Uterus (tissue), 4 donors: ENCODE data around the gene NEK6. TPM values are rescaled to one million over a fixed set of nuclear protein-coding genes. Genes with fewer than 3 reads are reported as not detected.

Source experiments
- DNase-seq, 2 donors: peaks; one replicate each; pipeline ENCODE4 v3.0.0-alpha.2; 2019 to 2020
- H3K27ac ChIP-seq, 2 donors: fragments of 200-600 bp; sonication (generic); 1 replicate in 1 of 2; 2 replicates in 1 of 2; pipeline ENCODE4 v1.5.1; 2016 to 2018
- H3K27me3 ChIP-seq, 2 donors: fragments of 200-600 bp; sonication (generic); one replicate each; pipeline ENCODE4 v1.5.1; 2018 to 2019; ENCODE audit warnings: control low read depth in 1 of 2
- H3K36me3 ChIP-seq, 2 donors: fragments of 200-600 bp; sonication (generic); one replicate each; pipeline ENCODE4 v1.5.1; 2019; ENCODE audit warnings: control low read depth in 1 of 2
- H3K4me1 ChIP-seq, 2 donors: fragments of 200-600 bp; sonication (generic); one replicate each; pipeline ENCODE4 v1.5.1; 2018 to 2019; ENCODE audit warnings: control low read depth in 1 of 2
- H3K4me3 ChIP-seq, 2 donors: fragments of 200-600 bp; sonication (generic); 1 replicate in 1 of 2; 2 replicates in 1 of 2; pipeline ENCODE4 v1.5.1; 2018 to 2019; ENCODE audit warnings: mild to moderate bottlenecking in 1 of 2
- H3K9me3 ChIP-seq, 2 donors: fragments of 200-600 bp; sonication (generic); one replicate each; pipeline ENCODE4 v1.5.1; 2019; ENCODE audit warnings: control low read depth in 1 of 2
- POLR2A ChIP-seq, 2 donors: fragments of 450-650 bp; IDR thresholded peaks; one replicate each; pipeline ENCODE4 v1.6.1; 2016; ENCODE audit warnings: antibody characterized with exemption in 2 of 2, mild to moderate bottlenecking in 1 of 2, moderate library complexity in 1 of 2
- intact Hi-C: fragments of 100-400 bp; cut with DNase I; formaldehyde crosslinking; loops from one replicate; pipeline ENCODE4 v1.15.1; 2023; ENCODE audit warnings: low total_unique reads
- total RNA-seq, 4 donors: library from RNA; depleted of rRNA in 3 of 4; stranded (reverse); fragments of >200 nt in 3 of 4; gene quantifications; one replicate each; pipeline versions ENCODE4 v1.1.0 to v1.2.4, GENCODE V29; 2014 to 2023
- TF ChIP-seq, protein P1 (sequence below), 4 experiments: fragments of 200-600 bp in 2 of 4; fragments of 450-650 bp in 2 of 4; sonication (generic) in 2 of 4; IDR thresholded peaks; one replicate each; pipeline ENCODE4 v1.5.1; 2016 to 2019; ENCODE audit warnings: antibody characterized with exemption in 4 of 4, mild to moderate bottlenecking in 2 of 4, moderate library complexity in 1 of 4
- donor health status: DM: yes; HTN: yes; CAD: no.

NEK6 gene
- total RNA-seq, 4 donors from 2014 or later, result 6.1 to 38.5 (median 34.7) TPM

DNA sequence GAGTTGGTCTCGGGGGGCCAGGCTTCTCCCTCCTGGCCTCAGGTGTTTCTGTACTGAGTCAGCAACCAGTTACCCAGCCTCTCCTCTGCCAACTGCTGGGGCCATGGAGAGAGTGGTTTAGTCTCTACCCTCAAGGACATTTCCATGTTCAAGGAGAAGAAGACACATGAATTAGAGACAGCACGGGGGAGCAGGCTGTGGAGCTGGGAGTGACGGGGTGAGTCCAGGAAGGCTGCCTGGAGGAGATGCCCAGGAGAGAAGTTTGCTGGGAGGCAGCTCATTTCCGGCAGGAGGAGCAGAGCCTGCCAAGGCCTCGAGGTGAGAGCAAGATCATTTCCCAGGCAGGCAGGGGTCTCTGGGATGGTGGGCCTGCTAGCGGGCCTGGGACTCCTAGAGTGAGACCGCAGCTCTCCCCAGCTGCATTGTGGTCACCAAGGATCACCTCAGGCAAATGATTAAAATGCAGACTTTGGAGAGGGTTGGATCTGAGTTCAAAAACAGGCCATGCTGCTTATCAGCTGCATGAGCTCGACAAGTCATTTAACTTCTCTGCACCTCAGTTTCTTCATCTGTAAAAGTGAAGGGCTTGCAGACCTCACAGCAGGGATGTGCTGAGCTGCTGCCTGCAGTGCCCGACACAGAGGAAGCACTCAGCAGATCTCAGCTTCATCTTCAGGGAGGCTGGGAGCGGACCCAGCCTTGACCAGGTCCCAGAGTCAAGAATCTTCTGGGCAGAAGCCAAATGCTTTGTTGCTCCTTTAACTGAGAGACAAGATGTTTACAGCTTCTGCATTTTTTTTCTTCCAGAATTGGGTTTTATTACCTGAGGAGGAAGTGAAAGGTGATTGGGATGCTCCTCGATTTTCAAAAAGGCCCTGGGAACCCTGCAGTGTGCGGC is 35.2 kb downstream of the NEK6 start:
- Histone ChIP-seq H3K4me3 (no peak overlapping the region), H3K27me3 (no peaks in the 10 kb centered on the region), H3K27ac (peak overlapping the region in 1 of 2 donors; percentile 25), H3K4me1 (peaks cover 0 to 13% of the 10 kb centered on the region in 2 donors), H3K36me3 (no peaks in the 10 kb centered on the region), H3K9me3 (no peaks in the 10 kb centered on the region)
- TF ChIP-seq POLR2A (IDR thresholded peaks at IDR 0.05), result no peak
- TF ChIP-seq, protein P1, sequence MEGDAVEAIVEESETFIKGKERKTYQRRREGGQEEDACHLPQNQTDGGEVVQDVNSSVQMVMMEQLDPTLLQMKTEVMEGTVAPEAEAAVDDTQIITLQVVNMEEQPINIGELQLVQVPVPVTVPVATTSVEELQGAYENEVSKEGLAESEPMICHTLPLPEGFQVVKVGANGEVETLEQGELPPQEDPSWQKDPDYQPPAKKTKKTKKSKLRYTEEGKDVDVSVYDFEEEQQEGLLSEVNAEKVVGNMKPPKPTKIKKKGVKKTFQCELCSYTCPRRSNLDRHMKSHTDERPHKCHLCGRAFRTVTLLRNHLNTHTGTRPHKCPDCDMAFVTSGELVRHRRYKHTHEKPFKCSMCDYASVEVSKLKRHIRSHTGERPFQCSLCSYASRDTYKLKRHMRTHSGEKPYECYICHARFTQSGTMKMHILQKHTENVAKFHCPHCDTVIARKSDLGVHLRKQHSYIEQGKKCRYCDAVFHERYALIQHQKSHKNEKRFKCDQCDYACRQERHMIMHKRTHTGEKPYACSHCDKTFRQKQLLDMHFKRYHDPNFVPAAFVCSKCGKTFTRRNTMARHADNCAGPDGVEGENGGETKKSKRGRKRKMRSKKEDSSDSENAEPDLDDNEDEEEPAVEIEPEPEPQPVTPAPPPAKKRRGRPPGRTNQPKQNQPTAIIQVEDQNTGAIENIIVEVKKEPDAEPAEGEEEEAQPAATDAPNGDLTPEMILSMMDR (IDR thresholded peaks at IDR 0.05), result no peak
- DNase-seq, result no peak
- intact Hi-C loops, result no loop called here

DNA sequence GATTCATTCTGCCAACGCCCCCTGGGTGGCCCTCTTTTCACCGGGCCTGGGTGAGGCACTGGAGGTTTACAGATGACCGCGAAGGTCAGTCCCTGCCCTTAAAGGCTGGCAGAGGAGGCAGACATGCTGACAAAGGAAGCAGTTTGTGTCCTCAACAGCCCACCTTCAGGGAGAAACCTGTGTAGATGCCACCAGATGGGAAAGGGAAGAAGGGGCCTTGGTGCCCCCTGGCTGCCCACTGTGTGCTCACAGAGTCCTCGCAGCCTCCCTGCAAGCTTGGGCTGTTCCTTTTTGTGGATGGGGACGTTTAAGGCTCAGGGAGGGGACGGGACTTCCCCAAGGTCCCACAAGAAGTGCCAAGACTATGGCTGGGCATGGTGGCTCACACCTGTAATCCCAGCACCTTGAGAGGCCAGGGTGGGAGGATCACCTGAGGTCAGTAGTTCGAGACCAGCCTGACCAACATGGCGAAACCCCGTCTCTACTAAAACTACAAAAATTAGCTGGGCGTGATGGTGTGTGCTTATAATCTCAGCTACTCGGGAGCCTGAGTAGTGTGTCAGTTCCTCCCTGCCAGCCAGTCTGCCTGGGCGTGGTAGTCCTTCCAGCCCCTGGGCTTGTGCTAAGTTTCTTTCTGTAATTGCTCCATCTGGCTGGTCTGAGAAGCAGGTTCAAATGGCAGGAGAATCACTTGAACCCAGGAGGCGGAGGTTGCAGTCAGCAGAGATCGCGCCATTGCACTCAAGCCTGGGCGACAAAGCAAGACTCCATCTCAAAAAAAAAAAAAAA is 36.2 kb downstream of the NEK6 start:
- Histone ChIP-seq H3K27ac (peak overlapping the region in 1 of 2 donors; percentile 19), H3K27me3 (no peaks in the 10 kb centered on the region), H3K9me3 (no peaks in the 10 kb centered on the region), H3K4me1 (peaks cover 0 to 13% of the 10 kb centered on the region in 2 donors), H3K36me3 (no peaks in the 10 kb centered on the region), H3K4me3 (no peak overlapping the region)
- TF ChIP-seq POLR2A (IDR thresholded peaks at IDR 0.05), result no peak
- TF ChIP-seq, protein P1 (IDR thresholded peaks at IDR 0.05), result peak in 1 of 4 experiments; percentile 50
- DNase-seq, result no peak
- intact Hi-C loops, result no loop called here

DNA sequence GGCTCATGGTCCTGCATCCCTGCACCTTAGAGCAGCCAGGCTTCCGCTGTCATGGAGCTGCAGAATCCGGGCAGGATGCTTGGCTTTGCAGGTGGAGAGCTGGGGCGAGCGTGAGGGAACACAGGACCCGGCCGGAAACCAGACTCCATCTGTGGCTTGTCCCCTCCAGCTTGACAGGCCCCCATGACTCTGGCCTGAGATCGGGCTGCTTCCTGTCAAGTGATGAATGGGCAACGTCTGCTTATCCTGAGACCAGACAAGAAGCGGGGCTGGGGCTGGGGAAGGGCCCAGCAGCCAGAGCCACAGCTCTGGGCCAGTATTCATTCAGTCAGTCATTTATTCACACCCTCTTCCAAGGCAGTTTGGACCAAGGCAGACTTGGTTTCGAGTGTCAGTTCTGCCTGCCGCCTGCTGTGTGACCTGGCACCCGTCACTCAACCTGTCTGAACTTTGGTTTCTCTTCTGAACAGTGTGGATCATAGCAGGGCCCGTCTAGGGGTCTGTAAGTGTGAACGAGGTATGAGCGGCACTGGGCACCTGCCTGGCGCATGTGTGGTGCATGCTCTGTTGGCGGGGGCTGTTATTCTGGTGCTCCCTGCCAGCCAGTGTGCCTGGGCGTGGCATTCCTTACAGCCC is 37.5 kb downstream of the NEK6 start:
- H3K9me3 ChIP-seq, result no peaks in the 10 kb centered on the region
- intact Hi-C loops, result no loop called here
- TF ChIP-seq, protein P1 (IDR thresholded peaks at IDR 0.05), result no peak
- TF ChIP-seq POLR2A (IDR thresholded peaks at IDR 0.05), result no peak
- H3K27me3 ChIP-seq, result no peaks in the 10 kb centered on the region
- peak in 1 of 2 donors; percentile 47 for DNase-seq
- no peak overlapping the region for H3K4me3 ChIP-seq
- peaks cover 0 to 16% of the 10 kb centered on the region in 2 donors for H3K4me1 ChIP-seq
- peak overlapping the region in 1 of 2 donors; percentile 15 for H3K27ac ChIP-seq
- no peaks in the 10 kb centered on the region for H3K36me3 ChIP-seq

DNA sequence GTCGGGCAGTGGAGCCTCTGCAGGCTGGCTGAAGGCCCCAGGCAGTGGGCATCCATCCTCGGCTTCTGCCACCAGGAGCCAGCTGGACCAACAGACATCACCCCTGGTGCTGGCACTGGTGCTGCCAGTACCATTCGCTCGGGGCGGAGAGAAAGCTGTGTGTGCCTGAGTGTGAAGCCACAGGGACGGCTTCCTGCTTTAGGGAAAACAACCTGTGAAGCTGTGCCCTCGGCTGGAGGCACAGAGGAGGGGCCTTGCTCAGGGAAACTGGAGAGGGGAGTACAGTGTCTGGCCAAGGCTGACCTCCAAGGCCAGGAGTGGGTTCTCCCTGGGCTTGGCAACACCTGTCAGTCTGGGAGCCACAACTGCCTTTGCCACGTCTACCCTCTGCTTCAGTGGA is 38.3 kb downstream of the NEK6 start:
- H3K9me3 ChIP-seq, result no peaks in the 10 kb centered on the region
- TF ChIP-seq POLR2A (IDR thresholded peaks at IDR 0.05), result no peak
- TF ChIP-seq, protein P1 (IDR thresholded peaks at IDR 0.05), result no peak
- intact Hi-C loops, result no loop called here
- H3K4me1 ChIP-seq, result peaks cover 0 to 16% of the 10 kb centered on the region in 2 donors
- no peaks in the 10 kb centered on the region for H3K27me3 ChIP-seq
- H3K4me3 ChIP-seq, result no peak overlapping the region
- no peaks in the 10 kb centered on the region for H3K36me3 ChIP-seq
- peak overlapping the region in 1 of 2 donors; percentile 15 for H3K27ac ChIP-seq
- DNase-seq, result no peak
